IMR-90 (cell line): ENCODE results near the gene CGREF1.

Experiments
- BHLHE40 ChIP-seq: fragments of 150-350 bp; IDR thresholded peaks from 2 replicates; pipeline ENCODE4 v1.6.1; 2016; ENCODE audit warnings: mild to moderate bottlenecking, low read depth, low read length
- CTCF ChIP-seq: conservative IDR thresholded peaks from 2 replicates; pipeline ENCODE4 v1.5.1; 2012; ENCODE audit warnings: mild to moderate bottlenecking, low read depth, low read length, improper control_type of control experiment
- ELK1 ChIP-seq: fragments of 150-350 bp; IDR thresholded peaks from 2 replicates; pipeline ENCODE4 v1.6.1; 2016; ENCODE audit warnings: low read depth, mild to moderate bottlenecking, low read length, moderate library complexity, borderline replicate concordance
- MXI1 ChIP-seq: IDR thresholded peaks from 2 replicates; pipeline ENCODE4 v1.6.1; 2012; ENCODE audit warnings: low read depth, mild to moderate bottlenecking, low read length, moderate library complexity, borderline replicate concordance
- POLR2A ChIP-seq: IDR thresholded peaks from 2 replicates; pipeline ENCODE4 v1.6.1; 2012; ENCODE audit warnings: mild to moderate bottlenecking, low read depth, low read length

- TF ChIP-seq CTCF, result no peak
- no peak for TF ChIP-seq POLR2A
- TF ChIP-seq ELK1, result no peak
- TF ChIP-seq BHLHE40, result no peak
- no peak for TF ChIP-seq MXI1
These were observed 38.4 kb downstream of the CGREF1 start for GRCh38 chr2:27080603-27080936.
